GM18502 (cell line): Measurements from ENCODE around the gene USP49.
"Not testable (repeated sequence)": the region's sequence is repeated elsewhere in the genome, so short reads cannot be mapped to it uniquely, and the experiment has no call there.

Source experiments
- ATAC-seq: cut with Tn5 transposase; IDR thresholded peaks from one replicate; pipeline ENCODE4 v1.9.1; 2021; ENCODE audit warnings: mild to moderate bottlenecking; ENCODE audit not compliant: unreplicated experiment, poor library complexity

Gene USP49

DNA sequence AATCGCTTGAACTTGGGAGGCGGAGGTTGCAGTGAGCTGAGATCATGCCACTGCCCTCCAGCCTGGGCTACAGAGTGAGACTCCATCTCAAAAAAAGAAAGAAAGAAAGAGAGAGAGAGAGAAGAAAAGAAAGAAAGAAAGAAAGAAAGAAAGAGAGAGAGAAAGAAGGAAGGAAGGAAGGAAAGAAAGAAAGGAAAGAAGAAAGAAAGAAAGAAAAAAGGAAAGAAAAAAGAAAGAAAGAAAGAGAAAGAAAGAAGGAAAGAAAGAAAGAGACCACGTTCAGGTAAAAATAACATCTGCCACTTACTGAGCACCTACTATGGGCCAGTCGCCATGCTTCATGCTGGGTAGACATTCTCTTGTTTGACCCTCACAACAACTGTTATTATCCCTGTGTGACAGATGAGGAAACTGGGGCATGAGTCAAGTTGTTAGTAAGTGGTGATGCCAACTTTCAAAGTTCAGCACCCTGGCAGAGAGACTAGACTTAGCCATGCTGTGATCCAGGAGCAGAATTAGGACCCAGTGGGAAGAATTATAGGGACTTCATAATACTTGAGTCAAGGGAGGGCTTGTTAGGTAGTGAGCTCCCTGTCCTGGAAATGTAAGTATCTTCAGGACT, 129.0 kb downstream of the USP49 start:
- not testable (repeated sequence) for ATAC-seq

GRCh38 chr6:41763470-41763869, 131.7 kb downstream of the USP49 start:
- no peak for ATAC-seq

DNA sequence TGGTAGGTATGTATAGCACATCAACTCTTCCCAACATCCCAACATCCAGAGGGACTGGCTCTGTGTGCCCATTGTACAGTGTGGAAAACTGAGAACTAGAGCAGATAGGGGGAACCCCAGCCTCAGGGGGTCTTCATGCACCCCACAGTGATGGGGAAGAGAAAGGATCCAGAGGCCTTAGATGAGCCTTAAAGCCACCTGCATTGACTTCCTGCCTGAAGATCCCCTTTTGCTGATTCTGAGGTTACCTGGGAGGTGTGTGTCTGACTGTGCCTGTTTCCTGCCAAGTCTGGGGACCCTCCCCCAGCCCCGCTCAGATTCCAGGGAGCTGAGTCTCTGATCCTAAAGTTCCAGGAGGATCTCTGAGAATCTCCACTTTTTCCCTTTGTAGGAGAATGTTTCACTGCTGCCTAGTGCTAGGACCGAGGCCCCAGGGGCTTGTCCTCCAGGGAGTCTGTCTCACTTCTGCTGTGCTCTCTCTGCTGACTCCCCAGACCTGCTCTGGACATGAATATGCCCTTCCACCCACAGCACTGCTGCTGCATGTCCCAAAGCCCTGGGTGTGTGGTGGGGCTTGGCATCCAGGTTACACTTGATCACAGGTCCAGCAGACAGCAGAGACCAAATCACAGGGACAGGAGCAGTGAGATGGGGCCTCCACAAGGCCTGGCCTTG, 135.1 kb downstream of the USP49 start:
- ATAC-seq, result no peak

DNA sequence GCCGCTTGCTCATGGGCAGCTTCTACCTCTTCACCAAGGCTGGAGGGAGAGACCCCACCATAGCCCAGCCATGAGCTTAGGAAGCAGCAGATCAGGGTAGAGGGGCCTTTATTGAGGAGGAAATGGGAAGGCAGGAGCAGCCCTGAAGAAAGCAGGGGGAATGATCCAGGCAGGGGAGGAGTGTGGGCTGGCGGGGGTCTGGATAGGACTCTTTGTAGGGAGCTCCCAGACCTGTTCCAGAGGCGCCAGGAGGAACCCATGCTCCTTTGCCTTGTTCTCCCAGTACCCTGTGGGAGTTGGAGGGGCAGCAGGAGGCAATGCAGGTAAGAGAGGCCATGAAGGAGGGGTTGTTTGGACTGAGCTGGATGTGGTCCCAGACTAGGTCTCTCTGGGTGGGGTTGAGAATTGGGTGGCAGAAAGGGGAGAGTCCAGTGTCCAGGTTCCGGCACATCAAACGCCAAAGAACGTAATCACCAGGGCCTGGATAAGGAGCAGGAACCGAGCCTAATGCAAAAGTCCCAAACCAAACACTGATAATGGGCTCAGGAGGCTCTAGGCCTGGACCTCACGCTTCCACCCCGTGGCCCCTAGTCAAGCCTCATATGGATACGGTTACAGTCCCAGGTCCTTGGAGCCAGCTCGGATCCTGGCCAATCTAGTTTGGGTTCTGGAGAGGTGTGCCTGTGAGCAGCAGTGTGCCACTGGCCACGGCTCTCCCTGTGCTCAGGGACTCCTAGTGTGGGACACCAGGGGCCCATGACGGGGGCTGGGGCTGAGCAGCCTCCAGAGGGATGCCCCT, 135.9 kb downstream of the USP49 start:
- ATAC-seq, result no peak

DNA sequence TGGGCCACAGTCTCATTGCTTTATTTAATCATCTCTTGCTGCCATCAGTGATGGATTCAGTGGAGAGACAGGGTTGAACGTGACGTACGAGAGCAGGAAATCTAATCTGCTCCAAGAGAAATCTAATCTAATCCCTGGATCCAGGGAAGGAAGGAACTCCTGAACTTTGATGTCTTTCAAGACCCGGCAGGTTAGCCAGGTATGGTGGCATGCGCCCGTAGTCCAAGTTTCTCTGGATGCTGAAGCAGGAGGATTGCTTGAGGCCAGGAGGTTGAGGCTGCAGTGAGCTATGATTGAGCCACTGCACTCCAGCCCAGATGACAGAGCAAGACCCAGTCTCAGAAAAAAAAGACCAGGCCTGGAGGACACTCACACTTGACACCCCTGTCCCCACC, 136.5 kb downstream of the USP49 start:
- no peak for ATAC-seq

GRCh38 chr6:41757931-41758640, 137.1 kb downstream of the USP49 start:
- ATAC-seq, result no peak

DNA sequence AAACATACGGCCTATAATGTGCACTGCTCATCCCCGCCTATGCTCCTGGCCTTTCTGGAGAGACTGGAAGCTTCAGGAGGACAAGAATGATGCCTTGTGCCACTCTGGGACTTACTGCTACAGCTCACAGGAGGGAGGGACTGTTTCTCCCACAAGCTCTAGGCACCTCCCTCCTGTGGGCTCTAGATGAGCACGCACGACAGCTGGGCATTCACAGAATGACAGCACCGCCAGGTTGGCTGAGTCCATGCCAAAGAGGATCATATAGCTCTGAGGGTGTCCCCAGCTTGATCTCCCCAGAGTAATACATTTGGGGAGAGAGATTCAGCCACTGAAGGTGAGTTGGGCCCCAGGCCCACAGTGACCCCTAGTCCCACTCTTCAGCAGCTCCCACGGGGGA, 137.9 kb downstream of the USP49 start:
- ATAC-seq, result no peak

- no peak for ATAC-seq
Observed at GRCh38 chr6:41756354-41756753, 138.8 kb downstream of the USP49 start.

DNA sequence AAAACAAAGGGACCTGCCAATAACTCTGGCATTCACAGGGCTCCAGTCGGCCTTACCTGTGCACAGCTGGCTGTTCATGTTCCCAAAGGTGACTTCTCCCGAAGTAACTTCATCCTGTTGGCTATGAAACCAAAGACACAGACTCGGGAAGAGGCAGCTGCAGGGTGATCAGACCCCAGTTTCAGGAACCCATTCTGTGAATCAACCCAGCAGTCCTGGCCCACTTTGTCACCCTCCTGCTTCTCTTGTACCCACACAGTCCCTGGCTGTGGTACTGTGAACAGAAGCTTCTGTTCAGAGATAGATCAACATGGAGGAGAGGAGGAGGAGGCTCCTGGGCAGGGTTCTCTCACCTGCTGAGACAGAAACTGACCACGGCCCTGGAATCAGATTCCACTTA, 139.3 kb downstream of the USP49 start:
- no peak for ATAC-seq

DNA sequence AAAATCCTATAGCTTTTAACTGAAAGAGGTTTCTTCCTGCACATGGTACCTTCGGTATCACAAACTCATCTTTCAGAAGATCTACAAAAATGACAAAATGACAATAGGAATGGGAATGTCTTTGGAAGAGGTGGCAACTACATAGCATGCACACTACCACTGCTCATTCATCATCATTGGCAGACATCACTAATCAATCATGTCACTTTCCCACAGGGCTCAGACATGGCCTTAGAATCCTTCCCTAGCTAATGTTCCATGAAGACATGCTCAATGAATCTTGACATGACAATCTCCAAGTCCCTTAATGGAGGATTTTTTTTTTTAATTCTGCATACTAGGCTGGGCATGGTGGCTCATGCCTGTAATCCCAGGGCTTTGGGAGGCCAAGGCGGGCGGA, 144.8 kb downstream of the USP49 start:
- ATAC-seq, result no peak

DNA sequence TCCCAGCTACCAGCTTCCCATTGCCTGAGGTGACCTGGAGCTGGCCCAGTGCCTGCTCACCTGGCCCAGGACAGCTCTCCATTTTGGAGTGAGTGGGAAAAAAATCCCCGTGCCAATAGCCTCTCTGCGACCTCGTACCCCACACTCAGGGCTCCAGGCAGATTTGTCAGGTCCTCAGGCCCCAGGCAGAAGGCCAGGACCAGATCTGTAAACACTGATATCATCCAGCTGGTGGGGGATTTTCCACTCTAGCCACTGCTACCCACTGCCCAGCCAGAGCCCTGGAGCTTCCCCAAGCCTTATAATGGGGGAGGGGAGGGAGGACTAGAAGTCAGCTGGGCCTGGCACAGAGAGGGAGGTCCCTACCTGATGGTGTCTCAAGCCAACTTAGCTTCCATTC, 146.6 kb downstream of the USP49 start:
- no peak for ATAC-seq

- ATAC-seq, result no peak
Observed at GRCh38 chr6:41748102-41748477, 147.1 kb downstream of the USP49 start.

GRCh38 chr6:41747256-41748101, 147.7 kb downstream of the USP49 start, which contains the start of gene PGC:
PGC (minus strand) TSS chr6:41747397; CDS start chr6:41747334, 63 bp downstream.
- ATAC-seq, result no peak

GRCh38 chr6:41746107-41746506, 149.1 kb downstream of the USP49 start:
- ATAC-seq, result no peak

- no peak for ATAC-seq
Observed at GRCh38 chr6:41744236-41744787, 150.9 kb downstream of the USP49 start.

- no peak for ATAC-seq
Observed at GRCh38 chr6:41743406-41744235, 151.6 kb downstream of the USP49 start.

GRCh38 chr6:41741625-41742490, 153.3 kb downstream of the USP49 start:
- no peak for ATAC-seq
